HL-60 (cell line): Measurements from ENCODE around the gene XPOT.

Source experiments
- DNase-seq, 2 experiments: peaks; one replicate each; pipeline ENCODE4 v3.0.0-alpha.2; 2010 to 2020; ENCODE audit warnings: low read depth in 1 of 2, low spot score in 1 of 2
- H3K27ac ChIP-seq: fragments of 250-450 bp; sonication (Bioruptor Pico); replicated peaks from 2 replicates; pipeline ENCODE4 v1.5.1; 2020; ENCODE audit warnings: mild to moderate bottlenecking, moderate library complexity
- H3K27me3 ChIP-seq: fragments of 250-450 bp; sonication (Bioruptor Pico); 2 replicates; pipeline ENCODE4 v1.5.1; 2021; ENCODE audit warnings: mild to moderate bottlenecking, moderate library complexity; ENCODE audit not compliant: insufficient read depth, poor library complexity, severe bottlenecking
- H3K4me3 ChIP-seq: replicated peaks from 2 replicates; pipeline ENCODE4 v1.5.1; 2011; ENCODE audit warnings: mild to moderate bottlenecking, control low read depth, low read length; ENCODE audit not compliant: insufficient read depth
- CTCF ChIP-seq: IDR thresholded peaks from one replicate; pipeline ENCODE4 v1.5.1; 2011; ENCODE audit warnings: low read length, control low read depth, inconsistent platforms; ENCODE audit not compliant: insufficient read depth
- GABPA ChIP-seq: IDR thresholded peaks from 2 replicates; pipeline ENCODE4 v1.6.1; 2012; ENCODE audit warnings: low read depth
- POLR2AphosphoS5 ChIP-seq: IDR thresholded peaks from 2 replicates; pipeline ENCODE4 v1.6.1; 2012; ENCODE audit warnings: low read depth
- SPI1 ChIP-seq: IDR thresholded peaks from 2 replicates; pipeline ENCODE4 v1.6.1; 2012; ENCODE audit warnings: low read depth, mild to moderate bottlenecking, borderline replicate concordance
- TF ChIP-seq, protein P1 (sequence below): IDR thresholded peaks from 2 replicates; pipeline ENCODE4 v1.6.1; 2012; ENCODE audit warnings: low read depth; ENCODE audit not compliant: insufficient replicate concordance

Gene XPOT

GRCh38 chr12:64383675-64384074 is 20.5 kb upstream of the XPOT start:
- no peak overlapping the region for H3K27ac ChIP-seq
- no peak for DNase-seq
- H3K27me3 ChIP-seq, result no peaks in the 10 kb centered on the region
- H3K4me3 ChIP-seq, result no peak overlapping the region
- no peak for TF ChIP-seq CTCF
- TF ChIP-seq GABPA, result no peak
- no peak for TF ChIP-seq SPI1

DNA sequence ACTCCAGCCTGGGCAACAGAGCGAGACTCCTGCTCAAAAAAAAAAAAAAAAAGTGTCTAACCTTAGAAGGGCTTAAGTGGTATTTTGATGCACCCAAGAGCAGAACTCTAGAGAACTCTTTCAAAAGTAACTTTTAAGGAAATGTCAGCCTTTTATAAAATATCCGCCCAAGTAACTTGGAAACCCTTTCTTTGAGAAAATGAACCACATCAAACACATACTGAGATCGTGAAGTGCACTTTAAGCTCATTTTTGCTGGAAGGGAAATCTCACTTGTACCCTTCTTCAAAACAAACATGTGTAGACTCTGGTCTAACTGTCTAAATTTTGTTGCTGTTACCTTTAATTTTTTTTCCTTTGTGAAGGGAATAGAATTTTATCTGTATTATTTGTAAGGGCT is 19.2 kb upstream of the XPOT start:
- no peak for TF ChIP-seq SPI1
- no peak for TF ChIP-seq GABPA
- TF ChIP-seq CTCF, result no peak
- TF ChIP-seq POLR2AphosphoS5, result no peak
- TF ChIP-seq, protein P1, sequence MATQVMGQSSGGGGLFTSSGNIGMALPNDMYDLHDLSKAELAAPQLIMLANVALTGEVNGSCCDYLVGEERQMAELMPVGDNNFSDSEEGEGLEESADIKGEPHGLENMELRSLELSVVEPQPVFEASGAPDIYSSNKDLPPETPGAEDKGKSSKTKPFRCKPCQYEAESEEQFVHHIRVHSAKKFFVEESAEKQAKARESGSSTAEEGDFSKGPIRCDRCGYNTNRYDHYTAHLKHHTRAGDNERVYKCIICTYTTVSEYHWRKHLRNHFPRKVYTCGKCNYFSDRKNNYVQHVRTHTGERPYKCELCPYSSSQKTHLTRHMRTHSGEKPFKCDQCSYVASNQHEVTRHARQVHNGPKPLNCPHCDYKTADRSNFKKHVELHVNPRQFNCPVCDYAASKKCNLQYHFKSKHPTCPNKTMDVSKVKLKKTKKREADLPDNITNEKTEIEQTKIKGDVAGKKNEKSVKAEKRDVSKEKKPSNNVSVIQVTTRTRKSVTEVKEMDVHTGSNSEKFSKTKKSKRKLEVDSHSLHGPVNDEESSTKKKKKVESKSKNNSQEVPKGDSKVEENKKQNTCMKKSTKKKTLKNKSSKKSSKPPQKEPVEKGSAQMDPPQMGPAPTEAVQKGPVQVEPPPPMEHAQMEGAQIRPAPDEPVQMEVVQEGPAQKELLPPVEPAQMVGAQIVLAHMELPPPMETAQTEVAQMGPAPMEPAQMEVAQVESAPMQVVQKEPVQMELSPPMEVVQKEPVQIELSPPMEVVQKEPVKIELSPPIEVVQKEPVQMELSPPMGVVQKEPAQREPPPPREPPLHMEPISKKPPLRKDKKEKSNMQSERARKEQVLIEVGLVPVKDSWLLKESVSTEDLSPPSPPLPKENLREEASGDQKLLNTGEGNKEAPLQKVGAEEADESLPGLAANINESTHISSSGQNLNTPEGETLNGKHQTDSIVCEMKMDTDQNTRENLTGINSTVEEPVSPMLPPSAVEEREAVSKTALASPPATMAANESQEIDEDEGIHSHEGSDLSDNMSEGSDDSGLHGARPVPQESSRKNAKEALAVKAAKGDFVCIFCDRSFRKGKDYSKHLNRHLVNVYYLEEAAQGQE, result no peak
- Histone ChIP-seq H3K27me3 (peaks cover 5% of the 10 kb centered on the region), H3K27ac (no peak overlapping the region), H3K4me3 (no peak overlapping the region)
- DNase-seq, result no peak

DNA sequence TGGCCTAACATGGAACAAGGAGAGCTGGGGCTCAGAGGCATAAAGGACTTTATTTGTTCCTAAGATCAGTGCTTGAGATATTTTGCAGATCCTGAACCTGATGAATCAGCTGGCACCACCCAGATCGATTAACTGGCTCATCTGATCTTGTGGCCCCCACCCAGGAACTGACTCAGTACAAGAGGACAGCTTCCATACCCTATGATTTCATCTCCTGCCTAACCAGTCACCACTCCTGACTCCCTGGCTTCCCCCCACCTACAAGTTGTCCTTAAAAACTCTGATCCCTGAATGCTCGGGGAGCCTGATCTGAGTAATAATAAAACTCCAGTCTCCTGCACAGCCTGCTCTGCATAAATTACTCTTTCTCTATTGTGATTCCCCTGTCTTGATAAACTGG is 18.7 kb upstream of the XPOT start:
- TF ChIP-seq CTCF (no peak), POLR2AphosphoS5 (no peak), GABPA (no peak), SPI1 (no peak)
- TF ChIP-seq, protein P1, result no peak
- no peak for DNase-seq
- peaks cover 9% of the 10 kb centered on the region for H3K27me3 ChIP-seq
- H3K27ac ChIP-seq, result no peak overlapping the region
- no peak overlapping the region for H3K4me3 ChIP-seq

- no peak for TF ChIP-seq POLR2AphosphoS5
- no peak for TF ChIP-seq SPI1
- no peak for TF ChIP-seq GABPA
- no peak for TF ChIP-seq CTCF
- TF ChIP-seq, protein P1, result no peak
- H3K4me3 ChIP-seq, result no peak overlapping the region
- no peak overlapping the region for H3K27ac ChIP-seq
- H3K27me3 ChIP-seq, result peaks cover 23% of the 10 kb centered on the region
- no peak for DNase-seq
These were observed 16.9 kb upstream of the XPOT start for GRCh38 chr12:64387197-64387816.
